ENCODE measurements around the gene RASGRF1. TPM values are rescaled to one million over a fixed set of nuclear protein-coding genes. Genes with fewer than 3 reads are reported as not detected.

Gene RASGRF1
- total RNA-seq, 1 donor from 2014 or later: 0.16 TPM

GRCh38 chr15:79031201-79031600, 59.4 kb downstream of the RASGRF1 start:
- Mint-ChIP-seq H3K27ac (ENCODE audit: unreplicated experiment) (no peak overlapping the region), H3K36me3 (ENCODE audit: low read depth) (no peaks in the 10 kb centered on the region), H3K4me1 (no peaks in the 10 kb centered on the region), H3K4me3 (no peak overlapping the region), H3K9me3 (no peaks in the 10 kb centered on the region), H3K27me3 (ENCODE audit: low read depth) (peaks cover 2% of the 10 kb centered on the region)
- no peak for DNase-seq (ENCODE audit: low read depth, low spot score)
- no peak for TF ChIP-seq CTCF (conservative IDR thresholded peaks at IDR 0.05)

GRCh38 chr15:79030470-79030869, 60.1 kb downstream of the RASGRF1 start:
- peak; percentile 15 for TF ChIP-seq CTCF (conservative IDR thresholded peaks at IDR 0.05)
- Mint-ChIP-seq H3K4me1 (no peaks in the 10 kb centered on the region), H3K36me3 (ENCODE audit: low read depth) (no peaks in the 10 kb centered on the region), H3K9me3 (no peaks in the 10 kb centered on the region), H3K27ac (ENCODE audit: unreplicated experiment) (no peak overlapping the region), H3K4me3 (no peak overlapping the region), H3K27me3 (ENCODE audit: low read depth) (peaks cover 2% of the 10 kb centered on the region)
- no peak for DNase-seq (ENCODE audit: low read depth, low spot score)

- H3K27ac Mint-ChIP-seq (ENCODE audit: unreplicated experiment): no peak overlapping the region
- peak; percentile 94 for TF ChIP-seq CTCF (conservative IDR thresholded peaks at IDR 0.05)
- no peak overlapping the region for H3K4me3 Mint-ChIP-seq
- no peaks in the 10 kb centered on the region for H3K4me1 Mint-ChIP-seq
- H3K36me3 Mint-ChIP-seq (ENCODE audit: low read depth): no peaks in the 10 kb centered on the region
- H3K27me3 Mint-ChIP-seq (ENCODE audit: low read depth): peaks cover 2% of the 10 kb centered on the region
- DNase-seq (ENCODE audit: low read depth, low spot score): peak; percentile 73
- peaks cover 12% of the 10 kb centered on the region for H3K9me3 Mint-ChIP-seq
These were observed 62.1 kb downstream of the RASGRF1 start for GRCh38 chr15:79028411-79028964.

- Mint-ChIP-seq H3K27ac (ENCODE audit: unreplicated experiment) (no peak overlapping the region), H3K4me3 (no peak overlapping the region), H3K27me3 (ENCODE audit: low read depth) (peaks cover 2% of the 10 kb centered on the region), H3K36me3 (ENCODE audit: low read depth) (no peaks in the 10 kb centered on the region), H3K4me1 (no peaks in the 10 kb centered on the region), H3K9me3 (peaks cover 12% of the 10 kb centered on the region)
- TF ChIP-seq CTCF (conservative IDR thresholded peaks at IDR 0.05): no peak
- no peak for DNase-seq (ENCODE audit: low read depth, low spot score)
These were observed 62.8 kb downstream of the RASGRF1 start for GRCh38 chr15:79027532-79028410.

- TF ChIP-seq CTCF (conservative IDR thresholded peaks at IDR 0.05): no peak
- DNase-seq (ENCODE audit: low read depth, low spot score): no peak
- H3K36me3 Mint-ChIP-seq (ENCODE audit: low read depth): no peaks in the 10 kb centered on the region
These were observed 64.8 kb downstream of the RASGRF1 start for GRCh38 chr15:79025802-79026201.

More at GRCh38 chr15:79025802-79026201, 64.8 kb downstream of the RASGRF1 start:
- Mint-ChIP-seq H3K9me3 (peaks cover 12% of the 10 kb centered on the region), H3K27ac (ENCODE audit: unreplicated experiment) (peak overlapping the region; percentile 9), H3K4me3 (no peak overlapping the region), H3K27me3 (ENCODE audit: low read depth) (peaks cover 2% of the 10 kb centered on the region), H3K4me1 (no peaks in the 10 kb centered on the region)

All from neural crest cell (in vitro differentiated cells).